Activated naive CD8-positive, alpha-beta T cell treated with anti-CD3 and anti-CD28 coated beads, Interleukin-2, amount 50 U/mL, for 24 hours (primary cell): ENCODE data around the gene ZNF24.

ENCODE experiments used
- ATAC-seq: fragments of 150-1000 bp; cut with Tn5 transposase; one replicate; pipeline ENCODE4 v1.10.0; 2021
- DNase-seq: peaks from one replicate; pipeline ENCODE4 v3.0.0; 2021
- H3K27ac Mint-ChIP-seq: one replicate; pipeline ENCODE4 v1.8.0; 2021; ENCODE audit warnings: mild to moderate bottlenecking, mixed read lengths
- H3K27me3 Mint-ChIP-seq: one replicate; pipeline ENCODE4 v1.8.0; 2021; ENCODE audit warnings: mixed read lengths
- H3K36me3 Mint-ChIP-seq: one replicate; pipeline ENCODE4 v1.8.0; 2021; ENCODE audit warnings: low read depth, mixed read lengths
- H3K4me1 Mint-ChIP-seq: one replicate; pipeline ENCODE4 v1.8.0; 2021; ENCODE audit warnings: mixed read lengths
- H3K4me3 Mint-ChIP-seq: one replicate; pipeline ENCODE4 v1.8.0; 2021; ENCODE audit warnings: mild to moderate bottlenecking, moderate library complexity, mixed read lengths
- H3K9me3 Mint-ChIP-seq: one replicate; pipeline ENCODE4 v1.8.0; 2021; ENCODE audit warnings: mixed read lengths

ZNF24 gene

DNA sequence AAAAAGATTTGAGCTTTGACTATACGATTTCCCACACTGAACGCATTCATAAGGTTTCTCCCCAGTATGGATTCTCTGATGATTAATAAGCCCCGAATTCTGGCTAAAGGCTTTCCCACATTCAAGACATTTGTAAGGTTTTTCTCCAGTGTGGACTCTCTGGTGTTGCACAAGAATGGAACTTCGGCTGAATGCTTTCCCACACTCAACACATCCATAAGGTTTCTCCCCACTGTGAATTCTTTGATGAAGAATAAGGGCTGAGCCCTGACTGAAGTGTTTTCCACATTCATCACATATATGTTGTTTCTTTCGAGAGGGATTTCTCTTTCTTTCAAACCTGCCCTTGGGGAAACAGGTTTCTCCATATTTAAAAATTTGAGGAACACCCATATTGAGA is 6.9 kb downstream of the ZNF24 start:
- DNase-seq (no peak), ATAC-seq (no peak)
- Mint-ChIP-seq H3K4me1 (peaks cover 47% of the 10 kb centered on the region), H3K36me3 (peaks cover 55% of the 10 kb centered on the region), H3K9me3 (no peaks in the 10 kb centered on the region), H3K4me3 (no peak overlapping the region), H3K27ac (peak overlapping the region; percentile 3), H3K27me3 (no peaks in the 10 kb centered on the region)

- peaks cover 37% of the 10 kb centered on the region for H3K4me1 Mint-ChIP-seq
- H3K9me3 Mint-ChIP-seq, result no peaks in the 10 kb centered on the region
- no peak for ATAC-seq
- peaks cover 53% of the 10 kb centered on the region for H3K36me3 Mint-ChIP-seq
- no peak overlapping the region for H3K27ac Mint-ChIP-seq
- H3K27me3 Mint-ChIP-seq, result no peaks in the 10 kb centered on the region
- no peak for DNase-seq
- H3K4me3 Mint-ChIP-seq, result no peak overlapping the region
These were observed 8.4 kb downstream of the ZNF24 start for GRCh38 chr18:35335866-35336265.

DNA sequence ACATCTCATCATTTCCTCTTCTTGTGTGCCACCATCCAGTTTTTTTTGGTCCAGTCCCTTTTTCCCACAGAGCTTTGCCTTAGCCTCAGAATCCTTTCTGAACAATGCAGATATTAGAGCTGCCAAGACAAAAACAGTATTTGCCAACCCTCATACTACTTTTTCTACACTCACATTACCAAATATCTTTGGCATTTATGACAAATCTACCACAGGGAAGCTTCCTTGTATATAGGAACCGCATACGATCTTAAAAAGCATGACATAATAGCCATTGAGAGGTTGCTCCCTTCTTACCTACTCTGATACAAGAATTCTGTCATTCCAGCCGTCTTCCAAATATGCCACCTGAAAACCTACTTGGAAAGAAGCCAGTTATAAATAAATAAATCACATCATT is 9.4 kb downstream of the ZNF24 start:
- DNase-seq (no peak), ATAC-seq (no peak)
- no peaks in the 10 kb centered on the region for H3K27me3 Mint-ChIP-seq
- no peak overlapping the region for H3K27ac Mint-ChIP-seq
- peaks cover 30% of the 10 kb centered on the region for H3K4me1 Mint-ChIP-seq
- H3K4me3 Mint-ChIP-seq, result no peak overlapping the region
- H3K36me3 Mint-ChIP-seq, result peaks cover 45% of the 10 kb centered on the region
- H3K9me3 Mint-ChIP-seq, result no peaks in the 10 kb centered on the region

- no peak for DNase-seq
- no peaks in the 10 kb centered on the region for H3K27me3 Mint-ChIP-seq
- ATAC-seq, result no peak
- peaks cover 38% of the 10 kb centered on the region for H3K36me3 Mint-ChIP-seq
- H3K4me1 Mint-ChIP-seq, result peaks cover 24% of the 10 kb centered on the region
- no peak overlapping the region for H3K4me3 Mint-ChIP-seq
- no peaks in the 10 kb centered on the region for H3K9me3 Mint-ChIP-seq
- peak overlapping the region; percentile 15 for H3K27ac Mint-ChIP-seq
These were observed 10.0 kb downstream of the ZNF24 start for GRCh38 chr18:35334212-35334611.

- Mint-ChIP-seq H3K4me3 (no peak overlapping the region), H3K27ac (no peak overlapping the region), H3K36me3 (peaks cover 12% of the 10 kb centered on the region), H3K27me3 (no peaks in the 10 kb centered on the region), H3K9me3 (no peaks in the 10 kb centered on the region), H3K4me1 (peaks cover 7% of the 10 kb centered on the region)
- ATAC-seq (no peak), DNase-seq (no peak)
These were observed 12.7 kb downstream of the ZNF24 start for GRCh38 chr18:35331367-35332087.

DNA sequence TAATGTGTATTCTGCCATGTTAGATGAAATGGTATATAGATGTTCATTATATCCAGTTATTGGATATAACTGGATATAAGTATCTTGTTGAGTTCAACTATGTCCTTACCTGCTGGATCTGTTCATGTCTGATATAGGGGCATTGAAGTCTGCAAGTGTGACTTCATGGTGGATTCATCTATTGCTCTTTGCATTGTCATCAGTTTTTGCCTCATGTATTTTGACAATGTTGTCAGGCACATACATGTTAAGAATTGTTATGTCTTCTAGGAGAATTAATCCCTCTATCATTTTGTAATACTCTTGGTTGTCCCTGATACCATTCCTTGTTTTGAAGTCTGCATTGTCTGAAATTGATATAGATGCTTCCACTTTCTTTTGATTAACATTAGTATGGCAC is 15.4 kb downstream of the ZNF24 start:
- H3K27ac Mint-ChIP-seq, result no peak overlapping the region
- H3K27me3 Mint-ChIP-seq, result no peaks in the 10 kb centered on the region
- no peak overlapping the region for H3K4me3 Mint-ChIP-seq
- H3K9me3 Mint-ChIP-seq, result no peaks in the 10 kb centered on the region
- ATAC-seq (no peak), DNase-seq (no peak)
- H3K36me3 Mint-ChIP-seq, result no peaks in the 10 kb centered on the region
- no peaks in the 10 kb centered on the region for H3K4me1 Mint-ChIP-seq

GRCh38 chr18:35326695-35327387 is 17.4 kb downstream of the ZNF24 start:
- no peak overlapping the region for H3K27ac Mint-ChIP-seq
- H3K4me1 Mint-ChIP-seq, result no peaks in the 10 kb centered on the region
- H3K9me3 Mint-ChIP-seq, result no peaks in the 10 kb centered on the region
- DNase-seq, result no peak
- H3K4me3 Mint-ChIP-seq, result no peak overlapping the region
- no peaks in the 10 kb centered on the region for H3K27me3 Mint-ChIP-seq
- no peak for ATAC-seq
- no peaks in the 10 kb centered on the region for H3K36me3 Mint-ChIP-seq

DNA sequence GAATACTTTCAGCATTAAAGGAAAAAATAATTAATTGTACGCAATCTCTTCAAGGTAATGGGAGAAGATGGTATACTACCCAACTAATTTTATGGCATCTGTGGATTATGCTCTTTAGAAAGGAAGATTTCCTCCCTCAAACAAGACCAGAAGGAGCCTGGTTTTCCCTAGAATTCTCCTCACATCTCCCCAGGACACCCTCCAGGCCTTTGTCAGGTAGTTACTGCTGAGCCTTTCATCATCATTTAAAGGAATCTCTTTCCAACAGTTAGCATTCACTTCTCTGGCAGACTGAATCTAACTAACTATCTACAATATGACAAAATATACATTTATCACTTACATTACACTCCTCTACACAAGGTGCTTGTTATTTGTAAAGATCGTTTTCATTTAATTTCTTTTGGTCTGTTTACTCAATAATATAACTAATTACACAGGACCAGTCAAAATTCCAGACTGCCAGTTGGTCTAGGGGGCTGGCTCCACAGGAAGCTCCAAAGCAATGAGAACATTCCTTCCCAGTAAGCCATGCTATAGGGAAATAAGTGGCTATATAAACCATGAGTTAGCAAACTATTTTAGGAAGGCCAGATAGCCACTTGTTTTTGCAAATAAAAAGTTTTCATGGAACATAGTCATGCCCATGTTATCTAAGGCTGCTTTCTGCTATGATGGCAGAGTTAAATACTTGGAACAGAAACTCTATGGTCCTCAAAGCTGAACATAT is 19.1 kb downstream of the ZNF24 start:
- Mint-ChIP-seq H3K27ac (no peak overlapping the region), H3K27me3 (no peaks in the 10 kb centered on the region), H3K4me1 (no peaks in the 10 kb centered on the region), H3K9me3 (no peaks in the 10 kb centered on the region), H3K4me3 (no peak overlapping the region), H3K36me3 (no peaks in the 10 kb centered on the region)
- ATAC-seq (no peak), DNase-seq (no peak)

GRCh38 chr18:35322486-35323458 is 21.4 kb downstream of the ZNF24 start:
- H3K9me3 Mint-ChIP-seq, result peaks cover 4% of the 10 kb centered on the region
- H3K4me3 Mint-ChIP-seq, result no peak overlapping the region
- H3K4me1 Mint-ChIP-seq, result no peaks in the 10 kb centered on the region
- no peaks in the 10 kb centered on the region for H3K27me3 Mint-ChIP-seq
- no peak for ATAC-seq
- no peak overlapping the region for H3K27ac Mint-ChIP-seq
- no peaks in the 10 kb centered on the region for H3K36me3 Mint-ChIP-seq
- DNase-seq, result no peak

- Mint-ChIP-seq H3K27me3 (no peaks in the 10 kb centered on the region), H3K4me3 (no peak overlapping the region), H3K27ac (no peak overlapping the region), H3K9me3 (peaks cover 73% of the 10 kb centered on the region), H3K4me1 (no peaks in the 10 kb centered on the region), H3K36me3 (peaks cover 39% of the 10 kb centered on the region)
- DNase-seq (no peak), ATAC-seq (no peak)
These were observed 32.7 kb downstream of the ZNF24 start for GRCh38 chr18:35311496-35311895.

- H3K4me3 Mint-ChIP-seq, result no peak overlapping the region
- no peak overlapping the region for H3K27ac Mint-ChIP-seq
- H3K9me3 Mint-ChIP-seq, result peaks cover 74% of the 10 kb centered on the region
- no peak for DNase-seq
- H3K4me1 Mint-ChIP-seq, result no peaks in the 10 kb centered on the region
- ATAC-seq, result no peak
- no peaks in the 10 kb centered on the region for H3K27me3 Mint-ChIP-seq
- H3K36me3 Mint-ChIP-seq, result peaks cover 78% of the 10 kb centered on the region
These were observed 37.5 kb downstream of the ZNF24 start for GRCh38 chr18:35306588-35307250.

DNA sequence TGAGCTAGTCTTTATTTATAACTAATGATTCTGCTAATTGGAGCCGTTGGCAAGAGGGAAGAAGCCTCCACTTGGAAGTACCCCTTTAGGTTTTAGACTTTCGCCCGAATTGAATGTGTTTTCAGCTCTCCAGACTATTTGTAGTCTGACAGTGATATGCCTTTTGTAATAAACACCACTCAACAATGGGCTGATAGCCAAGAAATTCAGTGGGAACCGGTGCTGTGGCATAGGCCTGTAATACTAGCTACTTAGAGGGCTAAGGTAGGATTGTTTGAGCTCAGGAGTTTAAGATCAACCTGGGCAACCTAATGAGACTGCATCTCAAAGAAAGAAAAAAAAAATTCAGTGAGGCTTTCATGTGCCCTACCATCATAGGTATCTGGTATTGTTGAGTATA is 40.6 kb downstream of the ZNF24 start:
- no peaks in the 10 kb centered on the region for H3K4me1 Mint-ChIP-seq
- no peak overlapping the region for H3K4me3 Mint-ChIP-seq
- H3K9me3 Mint-ChIP-seq, result peaks cover 79% of the 10 kb centered on the region
- no peak overlapping the region for H3K27ac Mint-ChIP-seq
- DNase-seq, result no peak
- H3K36me3 Mint-ChIP-seq, result peaks cover 97% of the 10 kb centered on the region
- no peak for ATAC-seq
- H3K27me3 Mint-ChIP-seq, result no peaks in the 10 kb centered on the region

DNA sequence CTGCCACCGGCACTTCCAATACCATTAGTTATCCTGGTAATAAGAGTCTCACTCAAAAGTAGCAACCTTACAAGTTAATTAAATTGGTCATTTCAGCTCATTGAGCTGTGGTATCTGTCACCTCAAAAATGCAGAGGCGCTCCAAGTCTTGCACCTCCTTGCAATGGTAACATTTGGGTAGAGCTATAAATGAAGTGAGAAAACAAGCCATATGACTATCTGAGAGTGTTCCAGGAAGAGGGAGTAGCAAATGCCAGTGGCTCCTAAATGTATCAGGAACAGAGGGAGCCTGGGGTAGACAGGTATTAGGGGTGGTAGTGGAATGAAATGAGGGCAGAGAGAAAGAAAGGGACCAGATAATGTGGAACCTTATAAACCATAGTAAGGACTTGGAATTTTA is 48.2 kb downstream of the ZNF24 start:
- DNase-seq, result no peak
- no peak overlapping the region for H3K4me3 Mint-ChIP-seq
- no peak overlapping the region for H3K27ac Mint-ChIP-seq

DNA sequence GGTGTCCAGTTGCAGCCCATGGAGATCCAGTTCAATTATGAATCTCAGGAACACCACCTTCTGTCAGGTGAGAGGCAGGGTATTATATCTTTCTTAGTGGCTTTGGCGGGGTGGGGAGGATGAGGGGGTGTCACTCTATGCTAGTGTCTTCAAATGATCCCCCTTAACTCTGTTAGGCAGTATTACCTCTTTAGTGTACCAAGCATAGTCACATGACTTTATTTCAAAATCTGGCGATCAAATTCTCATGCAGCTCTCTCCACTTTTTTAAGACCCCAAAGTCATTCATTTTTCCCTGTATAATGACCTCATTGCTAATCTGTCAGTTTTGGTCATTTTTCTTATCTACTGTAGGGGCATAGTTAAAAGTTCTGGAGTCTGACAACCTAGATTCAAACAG is 53.1 kb downstream of the ZNF24 start:
- peaks cover 43% of the 10 kb centered on the region for H3K36me3 Mint-ChIP-seq
- H3K27me3 Mint-ChIP-seq, result no peaks in the 10 kb centered on the region
- H3K27ac Mint-ChIP-seq, result peak overlapping the region; percentile 92
- ATAC-seq, result no peak
- peaks cover 3% of the 10 kb centered on the region for H3K9me3 Mint-ChIP-seq
- H3K4me3 Mint-ChIP-seq, result peak overlapping the region; percentile 99
- no peak for DNase-seq
- H3K4me1 Mint-ChIP-seq, result peaks cover 49% of the 10 kb centered on the region

More for the DNA sequence above, 48.2 kb downstream of the ZNF24 start:
- Mint-ChIP-seq H3K4me1 (peaks cover 21% of the 10 kb centered on the region), H3K36me3 (peaks cover 77% of the 10 kb centered on the region), H3K27me3 (no peaks in the 10 kb centered on the region), H3K9me3 (peaks cover 28% of the 10 kb centered on the region)
- ATAC-seq, result no peak
